ENCODE data around the gene FASTKD2.

The FASTKD2 gene

DNA sequence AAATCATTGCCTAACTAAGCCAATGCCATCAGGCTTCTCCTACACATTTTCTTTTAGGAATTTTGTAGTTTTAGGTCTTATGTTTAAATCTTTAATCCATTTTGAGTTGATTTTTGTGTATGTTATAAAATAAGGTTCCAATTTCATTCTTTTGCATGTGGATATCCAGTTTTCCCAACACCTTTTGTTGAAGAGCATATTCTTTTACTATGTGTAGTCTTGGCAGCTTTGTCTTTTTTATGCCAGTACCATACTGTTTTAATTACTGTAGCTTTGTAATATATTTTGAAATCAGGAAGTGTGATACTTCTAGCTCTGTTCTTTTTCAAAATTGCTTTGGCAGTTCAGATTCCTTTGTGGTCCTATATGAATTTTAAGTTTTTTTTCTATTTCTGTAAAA is 11.0 kb downstream of the FASTKD2 start:
- no peaks in the 10 kb centered on the region for H3K27me3 ChIP-seq (replicated peaks)
- DNase-seq, result no peak
- no peak overlapping the region for H3K27ac ChIP-seq
- no peak overlapping the region for H3K4me3 ChIP-seq (ENCODE audit: low read depth, low read length)
- TF ChIP-seq, protein P1, sequence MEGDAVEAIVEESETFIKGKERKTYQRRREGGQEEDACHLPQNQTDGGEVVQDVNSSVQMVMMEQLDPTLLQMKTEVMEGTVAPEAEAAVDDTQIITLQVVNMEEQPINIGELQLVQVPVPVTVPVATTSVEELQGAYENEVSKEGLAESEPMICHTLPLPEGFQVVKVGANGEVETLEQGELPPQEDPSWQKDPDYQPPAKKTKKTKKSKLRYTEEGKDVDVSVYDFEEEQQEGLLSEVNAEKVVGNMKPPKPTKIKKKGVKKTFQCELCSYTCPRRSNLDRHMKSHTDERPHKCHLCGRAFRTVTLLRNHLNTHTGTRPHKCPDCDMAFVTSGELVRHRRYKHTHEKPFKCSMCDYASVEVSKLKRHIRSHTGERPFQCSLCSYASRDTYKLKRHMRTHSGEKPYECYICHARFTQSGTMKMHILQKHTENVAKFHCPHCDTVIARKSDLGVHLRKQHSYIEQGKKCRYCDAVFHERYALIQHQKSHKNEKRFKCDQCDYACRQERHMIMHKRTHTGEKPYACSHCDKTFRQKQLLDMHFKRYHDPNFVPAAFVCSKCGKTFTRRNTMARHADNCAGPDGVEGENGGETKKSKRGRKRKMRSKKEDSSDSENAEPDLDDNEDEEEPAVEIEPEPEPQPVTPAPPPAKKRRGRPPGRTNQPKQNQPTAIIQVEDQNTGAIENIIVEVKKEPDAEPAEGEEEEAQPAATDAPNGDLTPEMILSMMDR (IDR thresholded peaks at IDR 0.05; ENCODE audit: low read depth, low read length, missing control alignments), result no peak
- peaks cover 13% of the 10 kb centered on the region for H3K36me3 ChIP-seq (replicated peaks)
- in situ Hi-C loops (cut with HindIII; ENCODE audit: low pct_ligation_motif_present, low sequenced_read_pairs), result no loop called here

DNA sequence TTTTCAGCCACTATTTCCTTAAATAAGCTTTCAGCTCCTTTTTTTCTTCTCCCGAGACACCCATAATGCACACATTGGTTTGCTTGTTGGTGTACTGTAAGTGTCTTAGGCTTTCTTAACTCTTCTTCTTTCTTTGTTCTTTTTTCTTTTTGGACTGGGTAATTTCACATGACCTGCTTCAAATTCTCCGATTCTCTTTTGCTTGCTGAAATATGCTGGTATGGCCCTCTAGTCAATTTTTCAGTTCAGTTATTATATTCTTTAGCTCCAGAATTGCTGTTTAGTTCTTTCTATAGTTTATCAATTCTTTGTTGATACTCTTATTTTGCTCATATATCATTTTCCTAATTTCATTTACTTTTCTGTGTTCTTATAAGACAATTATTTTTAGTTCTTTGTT is 15.3 kb downstream of the FASTKD2 start:
- H3K36me3 ChIP-seq (replicated peaks), result peaks cover 15% of the 10 kb centered on the region
- DNase-seq, result no peak
- H3K4me3 ChIP-seq (ENCODE audit: low read depth, low read length), result no peak overlapping the region
- in situ Hi-C loops (cut with HindIII; ENCODE audit: low pct_ligation_motif_present, low sequenced_read_pairs), result no loop called here
- no peaks in the 10 kb centered on the region for H3K27me3 ChIP-seq (replicated peaks)
- no peak overlapping the region for H3K27ac ChIP-seq
- TF ChIP-seq, protein P1 (IDR thresholded peaks at IDR 0.05; ENCODE audit: low read depth, low read length, missing control alignments), result no peak

DNA sequence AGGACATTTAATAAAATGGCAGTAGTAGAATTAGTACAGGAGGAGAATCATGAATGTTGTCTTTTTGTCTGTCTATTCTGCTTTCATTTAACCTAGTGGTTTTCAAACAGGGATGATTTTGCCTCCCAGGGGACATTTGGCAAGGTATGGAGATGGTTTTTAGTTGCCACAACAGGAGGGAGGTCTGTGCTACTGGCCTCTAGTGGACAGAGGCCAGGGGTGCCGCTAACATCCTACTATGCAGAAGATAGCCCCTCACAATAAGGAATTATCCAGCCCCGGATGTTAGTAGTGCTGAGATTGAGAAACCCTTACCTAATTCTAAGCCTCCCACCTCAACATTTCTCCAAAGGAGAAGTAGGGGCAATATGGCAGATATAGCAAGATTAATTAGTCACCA is 18.3 kb downstream of the FASTKD2 start:
- H3K36me3 ChIP-seq (replicated peaks), result peaks cover 21% of the 10 kb centered on the region
- TF ChIP-seq, protein P1 (IDR thresholded peaks at IDR 0.05; ENCODE audit: low read depth, low read length, missing control alignments), result peak; percentile 86
- no peak overlapping the region for H3K27ac ChIP-seq

GRCh38 chr2:206784559-206785353 is 19.4 kb downstream of the FASTKD2 start:
- Histone ChIP-seq H3K27ac (no peak overlapping the region), H3K27me3 (replicated peaks) (no peaks in the 10 kb centered on the region), H3K4me3 (ENCODE audit: low read depth, low read length) (no peak overlapping the region), H3K36me3 (replicated peaks) (peaks cover 24% of the 10 kb centered on the region)
- DNase-seq, result no peak
- TF ChIP-seq, protein P1 (IDR thresholded peaks at IDR 0.05; ENCODE audit: low read depth, low read length, missing control alignments), result no peak
- in situ Hi-C loops (cut with HindIII; ENCODE audit: low pct_ligation_motif_present, low sequenced_read_pairs), result no loop called here

More for the DNA sequence above, 18.3 kb downstream of the FASTKD2 start:
- H3K27me3 ChIP-seq (replicated peaks), result no peaks in the 10 kb centered on the region
- no peak for DNase-seq
- in situ Hi-C loops (cut with HindIII; ENCODE audit: low pct_ligation_motif_present, low sequenced_read_pairs), result no loop called here
- H3K4me3 ChIP-seq (ENCODE audit: low read depth, low read length), result no peak overlapping the region

- TF ChIP-seq, protein P1 (IDR thresholded peaks at IDR 0.05; ENCODE audit: low read depth, low read length, missing control alignments), result no peak
- no peak overlapping the region for H3K27ac ChIP-seq
- in situ Hi-C loops (cut with HindIII; ENCODE audit: low pct_ligation_motif_present, low sequenced_read_pairs), result no loop called here
- DNase-seq, result no peak
- no peaks in the 10 kb centered on the region for H3K27me3 ChIP-seq (replicated peaks)
- peaks cover 21% of the 10 kb centered on the region for H3K36me3 ChIP-seq (replicated peaks)
- H3K4me3 ChIP-seq (ENCODE audit: low read depth, low read length), result no peak overlapping the region
These were observed 25.0 kb downstream of the FASTKD2 start for GRCh38 chr2:206790311-206790935.
